ENCODE measurements around the gene DUSP15. TPM values are rescaled to one million over a fixed set of nuclear protein-coding genes. Genes with fewer than 3 reads are reported as not detected.
A peak's percentile ranks its signal among the peaks of the same experiment; 100 is the strongest.

DUSP15 gene
- total RNA-seq, 2 experiments from 2014 or later: not detected

DNA sequence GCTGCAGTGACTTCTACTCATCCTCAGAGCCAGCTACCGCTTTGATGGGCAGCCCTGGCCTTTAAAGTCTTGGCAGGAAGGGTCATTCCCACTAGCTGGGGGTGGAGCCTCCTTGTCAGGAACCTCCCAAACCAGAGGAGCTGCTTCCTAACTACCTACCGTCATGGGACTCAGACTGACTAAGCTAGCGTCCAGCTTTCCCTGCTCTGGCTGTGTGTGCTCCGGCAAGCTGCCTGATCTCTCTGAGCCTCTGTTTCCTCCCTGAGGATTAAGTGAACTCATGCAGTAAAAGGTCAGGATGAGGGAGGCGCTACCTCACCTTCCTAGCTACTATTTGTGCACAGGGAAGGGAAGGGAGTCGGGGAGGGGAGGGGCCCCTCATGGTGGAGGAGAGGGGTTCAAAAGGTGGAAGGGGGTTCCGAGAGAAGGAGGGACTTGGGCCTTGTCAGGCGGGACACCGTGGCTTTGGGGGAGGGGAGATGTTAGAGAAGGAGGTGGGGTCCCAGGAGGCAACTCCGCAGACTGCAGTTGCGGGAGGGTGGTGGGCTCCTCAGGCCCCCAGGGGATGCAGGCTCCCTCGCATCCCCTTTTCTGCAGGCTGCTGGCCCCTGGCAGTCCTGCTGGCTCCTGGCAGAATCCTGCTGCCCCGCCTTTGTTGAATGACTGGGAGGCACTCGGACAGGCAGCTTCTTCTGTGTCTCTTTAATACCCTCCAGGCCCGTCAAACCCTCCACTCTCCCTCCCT is 9.8 kb downstream of the DUSP15 start:
- no peaks in the 10 kb centered on the region for H3K36me3 Mint-ChIP-seq (ENCODE audit: low read depth)
- TF ChIP-seq CTCF (IDR thresholded peaks at IDR 0.05): no peak
- H3K27ac ChIP-seq (ENCODE audit: low read depth in 1 of 2, low read length in 2 of 2): no peak overlapping the region
- peaks cover 41 to 46% of the 10 kb centered on the region in 2 experiments for H3K27me3 ChIP-seq (ENCODE audit: control insufficient read depth in 1 of 2, insufficient read depth in 2 of 2, low read length in 2 of 2)
- H3K9me3 ChIP-seq (ENCODE audit: control insufficient read depth in 1 of 2, insufficient read depth in 1 of 2, low read length in 2 of 2): peaks cover 0 to 13% of the 10 kb centered on the region in 2 experiments
- intact Hi-C loops (cut with DNase I, micrococcal nuclease): no loop called here
- H3K4me3 ChIP-seq (ENCODE audit: low read length): peak overlapping the region; percentile 34
- POLR2A ChIA-PET: no interaction called here
- CTCF ChIA-PET: interaction anchor here (1.1 to 1.4 kb wide), 2 partner anchors 14 to 91 kb away, joined by 3 read pairs; partner anchors contain the start of gene PDRG1
- H3K36me3 ChIP-seq (ENCODE audit: insufficient read depth, low read length): no peaks in the 10 kb centered on the region
- peaks cover 22% of the 10 kb centered on the region for H3K4me1 ChIP-seq (ENCODE audit: insufficient read depth, low read length)
- ATAC-seq (ENCODE audit: poor library complexity): no peak
- H3K4me3 Mint-ChIP-seq: peak overlapping the region; percentile 38
- peaks cover 7% of the 10 kb centered on the region for H3K27me3 Mint-ChIP-seq
- H3K27ac Mint-ChIP-seq: no peak overlapping the region
- peaks cover 13% of the 10 kb centered on the region for H3K4me1 Mint-ChIP-seq (ENCODE audit: low read depth)
- H3K9me3 Mint-ChIP-seq: no peaks in the 10 kb centered on the region
- DNase-seq: no peak

- no peak for TF ChIP-seq CTCF (IDR thresholded peaks at IDR 0.05)
- POLR2A ChIA-PET: no interaction called here
- ATAC-seq (ENCODE audit: poor library complexity) (no peak), DNase-seq (no peak)
- intact Hi-C loops (cut with DNase I, micrococcal nuclease): loop anchor here in 1 of 2 experiments (10.0 kb wide), 1 partner anchor 235 kb away; no protein-coding TSS in a partner anchor
- H3K27ac ChIP-seq (ENCODE audit: low read depth in 1 of 2, low read length in 2 of 2): no peak overlapping the region
- no peaks in the 10 kb centered on the region for H3K36me3 Mint-ChIP-seq (ENCODE audit: low read depth)
- H3K9me3 ChIP-seq (ENCODE audit: control insufficient read depth in 1 of 2, insufficient read depth in 1 of 2, low read length in 2 of 2): peaks cover 0 to 13% of the 10 kb centered on the region in 2 experiments
- no peaks in the 10 kb centered on the region for H3K36me3 ChIP-seq (ENCODE audit: insufficient read depth, low read length)
- H3K9me3 Mint-ChIP-seq: no peaks in the 10 kb centered on the region
- H3K4me3 Mint-ChIP-seq: no peak overlapping the region
- peaks cover 13% of the 10 kb centered on the region for H3K4me1 Mint-ChIP-seq (ENCODE audit: low read depth)
- H3K27ac Mint-ChIP-seq: no peak overlapping the region
- H3K27me3 Mint-ChIP-seq: peaks cover 7% of the 10 kb centered on the region
- H3K4me3 ChIP-seq (ENCODE audit: low read length): no peak overlapping the region
- CTCF ChIA-PET: interaction anchor here (1.1 to 1.4 kb wide), 2 partner anchors 13 to 92 kb away, joined by 3 read pairs; partner anchors contain the start of gene PDRG1
- H3K4me1 ChIP-seq (ENCODE audit: insufficient read depth, low read length): peaks cover 22% of the 10 kb centered on the region
- H3K27me3 ChIP-seq (ENCODE audit: control insufficient read depth in 1 of 2, insufficient read depth in 2 of 2, low read length in 2 of 2): peaks cover 45 to 46% of the 10 kb centered on the region in 2 experiments
These were observed 10.3 kb downstream of the DUSP15 start for GRCh38 chr20:31859998-31860380.

- Histone ChIP-seq H3K9me3 (ENCODE audit: control insufficient read depth in 1 of 2, insufficient read depth in 1 of 2, low read length in 2 of 2) (peaks cover 0 to 13% of the 10 kb centered on the region in 2 experiments), H3K36me3 (ENCODE audit: insufficient read depth, low read length) (no peaks in the 10 kb centered on the region), H3K27ac (ENCODE audit: low read depth in 1 of 2, low read length in 2 of 2) (no peak overlapping the region), H3K27me3 (ENCODE audit: control insufficient read depth in 1 of 2, insufficient read depth in 2 of 2, low read length in 2 of 2) (peaks cover 46 to 50% of the 10 kb centered on the region in 2 experiments), H3K4me1 (ENCODE audit: insufficient read depth, low read length) (peaks cover 22% of the 10 kb centered on the region), H3K4me3 (ENCODE audit: low read length) (no peak overlapping the region)
- peaks cover 13% of the 10 kb centered on the region for H3K4me1 Mint-ChIP-seq (ENCODE audit: low read depth)
- H3K36me3 Mint-ChIP-seq (ENCODE audit: low read depth): no peaks in the 10 kb centered on the region
- H3K27me3 Mint-ChIP-seq: peaks cover 7% of the 10 kb centered on the region
- POLR2A ChIA-PET: no interaction called here
- intact Hi-C loops (cut with DNase I, micrococcal nuclease): loop anchor here in 1 of 2 experiments (10.0 kb wide), 1 partner anchor 235 kb away; no protein-coding TSS in a partner anchor
- H3K4me3 Mint-ChIP-seq: no peak overlapping the region
- CTCF ChIA-PET: interaction anchor here (1.1 to 1.4 kb wide), 2 partner anchors 13 to 92 kb away, joined by 3 read pairs; partner anchors contain the start of gene PDRG1
- TF ChIP-seq CTCF (IDR thresholded peaks at IDR 0.05): no peak
- H3K27ac Mint-ChIP-seq: no peak overlapping the region
- no peak for DNase-seq
- no peaks in the 10 kb centered on the region for H3K9me3 Mint-ChIP-seq
- no peak for ATAC-seq (ENCODE audit: poor library complexity)
These were observed 10.9 kb downstream of the DUSP15 start for GRCh38 chr20:31859266-31859997.

All from CD4-positive, alpha-beta T cell (primary cell).